ENCODE measurements around the gene DPH7.
"Not testable (repeated sequence)": the region's sequence is repeated elsewhere in the genome, so short reads cannot be mapped to it uniquely, and the experiment has no call there.

DPH7 gene

DNA sequence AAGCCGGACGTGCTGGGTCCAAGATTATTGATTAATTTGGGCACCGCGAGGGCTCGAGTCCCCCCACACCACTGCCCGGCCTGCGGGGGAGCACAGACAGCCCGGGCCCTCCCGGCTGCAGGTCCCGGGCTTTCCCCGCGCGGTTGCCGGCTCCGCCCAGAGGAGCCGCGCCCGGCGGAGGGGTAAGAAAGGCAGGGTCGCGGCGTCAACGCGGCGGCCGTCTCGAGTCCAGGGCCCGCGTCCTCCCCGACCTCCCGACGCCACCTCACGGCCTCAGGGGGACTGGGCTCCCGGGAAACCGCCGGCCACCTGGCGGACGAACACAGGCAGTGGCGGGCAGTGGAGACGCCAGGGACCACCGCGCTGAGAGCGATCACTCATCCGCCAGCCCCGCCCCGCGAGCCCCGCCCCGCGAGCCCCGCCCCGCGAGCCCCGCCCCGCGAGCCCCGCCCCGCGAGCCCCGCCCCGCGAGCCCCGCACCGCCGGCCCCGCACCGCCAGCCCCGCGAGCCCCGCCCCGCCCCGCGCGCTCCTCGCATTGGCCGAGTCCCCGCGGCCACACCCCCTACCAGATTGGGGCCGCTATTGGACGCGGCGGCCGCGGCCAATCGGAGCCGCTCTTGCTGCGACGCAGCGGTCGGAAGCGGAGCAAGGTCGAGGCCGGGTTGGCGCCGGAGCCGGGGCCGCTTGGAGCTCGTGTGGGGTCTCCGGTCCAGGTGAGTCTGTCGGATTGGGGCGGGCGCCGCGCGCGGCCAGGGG, 27.3 kb downstream of the DPH7 start, which contains the start of gene MRPL41:
MRPL41 (plus strand) TSS at position 616 of the 758 bp plus-strand sequence. CDS start 203 bp downstream, outside the sequence.
- DNase-seq (ENCODE audit: low spot score): peak; percentile 99
- TF ChIP-seq CTCF (IDR thresholded peaks at IDR 0.05; ENCODE audit: extremely low read depth, missing control alignments): peak; percentile 18

- DNase-seq (ENCODE audit: low spot score): not testable (repeated sequence)
Measured at GRCh38 chr9:137550958-137551263, 27.8 kb downstream of the DPH7 start.

DNA sequence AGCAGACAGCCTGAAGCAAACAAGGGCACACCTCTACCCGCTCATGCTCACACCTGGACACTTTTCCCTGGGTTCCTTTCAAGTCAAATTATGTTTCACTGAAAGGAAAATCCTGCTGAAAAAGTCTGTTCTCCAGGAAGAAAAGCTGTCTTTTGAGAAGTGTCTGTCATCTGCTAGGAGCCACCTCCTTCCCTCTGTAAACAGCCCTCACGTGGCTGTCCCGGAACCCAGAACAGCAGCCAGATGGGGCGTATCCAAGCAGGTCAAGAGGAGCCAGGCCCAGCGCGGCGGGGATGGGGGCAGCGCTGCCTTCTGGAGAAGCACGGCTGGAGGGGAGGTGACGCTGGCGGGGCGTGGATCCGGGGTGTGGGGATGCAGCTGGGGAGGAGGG, 28.5 kb downstream of the DPH7 start, which contains the start of gene PNPLA7:
PNPLA7 (minus strand) TSS at position 172 of the 391 bp plus-strand sequence. CDS start 205 bp downstream, outside the sequence.
- no peak for TF ChIP-seq CTCF (IDR thresholded peaks at IDR 0.05; ENCODE audit: extremely low read depth, missing control alignments)
- peak; percentile 78 for DNase-seq (ENCODE audit: low spot score)

DNA sequence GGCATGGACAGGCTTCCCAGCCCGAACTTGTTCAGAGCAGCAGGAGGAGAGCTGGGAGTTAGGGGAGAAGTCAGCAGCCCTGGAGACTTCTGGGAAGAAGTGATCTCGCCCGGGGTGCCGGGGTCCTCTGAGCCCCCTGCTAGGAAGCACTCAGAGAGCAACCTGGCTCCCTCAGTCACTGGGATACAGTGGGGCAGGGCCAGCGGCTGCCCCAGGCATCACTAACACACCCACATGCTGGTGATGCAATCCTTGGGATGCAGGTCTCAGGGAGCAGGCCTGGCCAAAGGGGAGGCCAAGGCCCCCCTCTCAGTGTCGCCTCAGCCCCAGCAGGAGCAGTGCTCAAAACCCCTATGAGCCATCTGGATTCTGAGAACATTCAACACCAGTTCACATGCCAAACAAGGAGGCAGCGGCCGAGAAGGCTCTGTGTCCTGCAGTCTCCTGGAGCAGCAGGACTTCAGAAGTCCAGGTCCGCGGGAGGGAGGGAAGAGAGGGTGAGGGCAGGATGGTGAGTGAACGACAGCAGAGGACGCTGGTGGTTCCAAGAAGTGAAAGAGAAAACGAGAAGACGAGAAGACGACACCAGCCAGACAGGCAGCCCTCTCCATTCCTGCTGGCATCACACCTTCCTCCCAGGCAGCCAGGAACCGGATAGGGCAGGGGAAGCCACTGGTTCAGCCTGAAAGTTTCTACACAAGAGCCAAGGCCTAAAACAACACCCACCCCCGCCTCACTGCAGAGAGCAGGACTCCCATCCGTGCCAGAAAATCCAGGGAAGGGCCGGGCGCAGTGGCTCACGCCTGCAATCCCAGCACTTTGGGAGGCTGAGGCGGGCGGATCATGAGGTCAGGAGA, 30.8 kb downstream of the DPH7 start:
- TF ChIP-seq CTCF (IDR thresholded peaks at IDR 0.05; ENCODE audit: extremely low read depth, missing control alignments): no peak
- DNase-seq (ENCODE audit: low spot score): no peak

- TF ChIP-seq CTCF (IDR thresholded peaks at IDR 0.05; ENCODE audit: extremely low read depth, missing control alignments): no peak
- DNase-seq (ENCODE audit: low spot score): no peak
Measured at GRCh38 chr9:137545123-137545522, 33.6 kb downstream of the DPH7 start.

GRCh38 chr9:137544176-137544760, 34.5 kb downstream of the DPH7 start:
- no peak for TF ChIP-seq CTCF (IDR thresholded peaks at IDR 0.05; ENCODE audit: extremely low read depth, missing control alignments)
- DNase-seq (ENCODE audit: low spot score): no peak

DNA sequence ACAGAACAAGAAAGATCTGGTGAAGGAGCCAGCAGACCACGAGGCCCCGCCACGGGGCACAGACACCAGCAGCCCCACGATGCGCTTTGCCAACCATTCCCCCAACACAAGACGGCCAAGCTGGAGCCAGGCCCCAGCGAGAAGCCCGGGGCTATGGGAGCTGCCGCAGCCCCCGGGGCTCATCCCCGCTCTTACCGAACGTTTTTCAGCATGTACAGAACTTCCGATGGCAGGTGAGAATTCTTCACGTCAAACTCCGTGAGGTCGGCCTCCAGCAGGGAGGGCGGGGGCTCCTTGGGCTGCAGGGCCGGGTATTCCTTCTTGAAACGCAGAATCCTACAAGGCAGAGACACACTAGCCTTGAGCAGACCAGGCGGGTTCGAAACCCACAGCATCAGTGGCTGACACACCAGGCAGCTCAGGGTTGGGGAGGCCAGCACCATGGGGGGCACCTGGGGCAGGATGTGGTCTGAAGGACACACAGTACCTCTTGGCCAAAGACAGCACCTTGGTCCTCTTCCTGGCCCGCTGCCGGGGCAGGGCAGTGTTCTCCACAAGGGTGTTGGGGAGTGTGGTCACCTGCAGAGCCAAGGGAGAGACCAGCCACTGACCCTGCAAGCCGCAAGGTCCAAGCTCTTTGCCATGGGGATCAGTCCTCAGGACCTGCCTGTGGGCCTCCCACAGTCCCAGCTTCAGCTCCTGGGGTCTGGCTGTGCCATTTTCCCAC, 35.3 kb downstream of the DPH7 start:
- no peak for DNase-seq (ENCODE audit: low spot score)
- TF ChIP-seq CTCF (IDR thresholded peaks at IDR 0.05; ENCODE audit: extremely low read depth, missing control alignments): no peak
